HEK293T (cell line): ENCODE results near the gene UGT1A7.

Experiments used
- ARNT ChIP-seq: fragments of 450-650 bp; IDR thresholded peaks from 2 replicates; pipeline ENCODE4 v1.6.1; 2017; ENCODE audit warnings: mild to moderate bottlenecking
- BHLHE40 ChIP-seq: fragments of 450-650 bp; IDR thresholded peaks from 2 replicates; pipeline ENCODE4 v1.6.1; 2016; ENCODE audit warnings: mild to moderate bottlenecking, moderate library complexity, borderline replicate concordance
- ELF4 ChIP-seq: fragments of 450-650 bp; IDR thresholded peaks from 2 replicates; pipeline ENCODE4 v1.6.1; 2017; ENCODE audit warnings: antibody characterized with exemption
- FOXK2 ChIP-seq: fragments of 450-650 bp; IDR thresholded peaks from 2 replicates; pipeline ENCODE4 v1.6.1; 2016; ENCODE audit warnings: mild to moderate bottlenecking
- FOXM1 ChIP-seq: fragments of 450-650 bp; IDR thresholded peaks from 2 replicates; pipeline ENCODE4 v1.6.1; 2017; ENCODE audit warnings: mild to moderate bottlenecking, borderline replicate concordance
- HDGF ChIP-seq: fragments of 450-650 bp; IDR thresholded peaks from 2 replicates; pipeline ENCODE4 v1.6.1; 2017; ENCODE audit warnings: antibody characterized with exemption, borderline replicate concordance
- LEF1 ChIP-seq: fragments of 450-650 bp; IDR thresholded peaks from 2 replicates; pipeline ENCODE4 v1.6.1; 2017; ENCODE audit warnings: mild to moderate bottlenecking, borderline replicate concordance
- NFRKB ChIP-seq: fragments of 450-650 bp; IDR thresholded peaks from 2 replicates; pipeline ENCODE4 v1.6.1; 2016; ENCODE audit warnings: mild to moderate bottlenecking, moderate library complexity
- PKNOX1 ChIP-seq: fragments of 450-650 bp; IDR thresholded peaks from 2 replicates; pipeline ENCODE4 v1.6.1; 2016
- SP1 ChIP-seq: fragments of 450-650 bp; IDR thresholded peaks from 2 replicates; pipeline ENCODE4 v1.6.1; 2017
- SUZ12 ChIP-seq: fragments of 450-650 bp; IDR thresholded peaks from 2 replicates; pipeline ENCODE4 v1.6.1; 2016; ENCODE audit warnings: mild to moderate bottlenecking
- TARDBP ChIP-seq: fragments of 450-650 bp; IDR thresholded peaks from 2 replicates; pipeline ENCODE4 v1.6.1; 2016

GRCh38 chr2:233758849-233759248 lies 77.1 kb downstream of the UGT1A7 start:
- TF ChIP-seq FOXK2 (no peak), ARNT (no peak), SP1 (no peak), BHLHE40 (no peak), NFRKB (no peak), TARDBP (no peak), HDGF (no peak), PKNOX1 (no peak), SUZ12 (no peak), ELF4 (no peak), FOXM1 (no peak), LEF1 (no peak)
